Adipose tissue (tissue), 3 donors: Measurements from ENCODE around the gene PPP6R1. TPM values are rescaled to one million over a fixed set of nuclear protein-coding genes. Genes with fewer than 3 reads are reported as not detected.

Experiments
- H3K27ac ChIP-seq: one replicate; pipeline ENCODE4 v1.5.1; 2013; ENCODE audit warnings: low read depth, low read length
- WGBS, 3 donors: extraction: QIAGEN DNeasy Blood & Tissue Kit; methylation state at CpG; one replicate each; pipeline ENCODE4 v1.1.7; 2013; 5-methylcytosine and 5-hydroxymethylcytosine counted together
- polyA plus RNA-seq, 3 donors: library from polyadenylated mRNA; stranded (reverse); fragments of 200-250 nt; gene quantifications; one replicate each; pipeline ENCODE4 v1.2.3, GENCODE V29; 2013
- donor health status: healthy with polysubstance abuse.
- donor health status: Bipolar disorder and iron deficiency.
- donor health status: healthy.

PPP6R1 gene
- polyA plus RNA-seq, 3 donors, result 12.9 to 31.3 (median 27.6) TPM

DNA sequence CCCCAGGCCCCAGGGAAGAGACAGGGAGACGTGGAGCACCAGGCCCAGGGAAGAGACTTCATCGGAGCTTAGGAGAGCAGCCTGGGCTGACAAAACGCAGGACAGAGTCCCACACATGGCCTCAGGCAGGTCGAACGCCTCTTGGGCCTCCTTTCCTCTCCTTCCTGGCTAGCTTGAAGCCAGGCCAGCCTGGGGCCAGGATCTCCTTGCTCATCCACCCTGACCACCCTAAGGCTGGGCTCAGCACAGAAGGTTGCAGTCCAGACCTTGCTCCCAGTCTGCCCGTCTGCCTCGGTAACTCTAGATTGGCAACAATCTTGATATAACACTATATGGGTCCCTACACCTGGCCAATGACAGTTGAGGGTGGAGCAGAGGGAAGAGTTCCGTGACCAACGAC is 10.1 kb downstream of the PPP6R1 start:
- WGBS, 3 donors, result 73 to 82% (median 79%) methylated on average over 9 of the region's 9 CpGs
- H3K27ac ChIP-seq, result no peak overlapping the region

GRCh38 chr19:55248166-55248675 is 10.6 kb downstream of the PPP6R1 start:
- H3K27ac ChIP-seq, result no peak overlapping the region
- 73 to 78% (median 78%) methylated on average over 10 of the region's 10 CpGs for WGBS, 3 donors

- no peak overlapping the region for H3K27ac ChIP-seq
- 22 to 53% (median 26%) methylated on average over 8 to 10 of the region's 10 CpGs for WGBS, 3 donors
Observed at GRCh38 chr19:55247621-55248099, 11.2 kb downstream of the PPP6R1 start.

DNA sequence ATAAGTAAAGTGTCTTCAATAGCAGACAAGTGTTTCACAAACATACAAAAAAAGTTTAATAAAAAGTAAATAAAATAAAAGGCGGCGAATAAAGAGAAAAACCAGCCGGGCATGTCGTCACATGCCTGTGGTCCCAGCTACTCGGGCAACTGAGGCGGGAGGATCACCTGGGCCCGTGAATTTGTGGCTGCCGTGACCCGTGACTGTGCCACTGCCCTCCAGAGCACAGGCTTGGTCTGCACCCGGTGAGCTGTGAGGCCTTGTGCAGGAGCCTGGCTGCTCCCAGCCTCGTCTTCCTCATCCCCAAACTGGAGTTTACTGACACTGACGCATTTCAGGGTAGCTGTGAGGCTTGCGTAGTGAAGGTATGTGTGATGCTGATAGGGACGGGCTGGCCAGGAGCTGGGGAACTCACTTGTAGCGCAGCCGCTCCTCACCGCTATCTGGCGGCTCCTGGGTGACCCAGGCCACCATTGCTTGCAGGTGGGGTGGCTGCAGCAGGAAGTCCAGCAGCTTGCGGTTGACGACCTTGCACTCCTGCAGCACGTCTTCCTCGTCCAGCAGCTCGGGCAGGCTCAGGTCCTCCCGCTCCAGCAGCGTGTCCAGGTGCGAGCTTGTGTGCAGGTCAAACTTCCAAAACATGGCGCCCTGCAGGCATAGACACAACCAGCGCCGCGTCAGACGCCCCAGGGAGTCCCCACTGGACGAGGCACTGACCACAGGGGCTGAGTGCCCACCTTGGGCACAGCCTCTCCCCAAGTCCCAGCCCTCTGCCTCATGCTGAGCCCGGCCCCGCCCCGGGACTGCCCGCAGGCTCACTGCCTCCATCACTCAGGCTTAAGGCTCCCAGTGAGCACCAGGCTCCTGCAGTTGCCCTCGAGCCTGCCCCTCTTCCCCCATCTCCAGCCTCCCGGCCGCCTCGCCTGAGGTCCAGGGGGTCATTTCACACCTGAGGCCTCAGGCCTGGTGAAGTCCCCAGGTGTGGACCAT is 12.1 kb downstream of the PPP6R1 start:
- H3K27ac ChIP-seq, result no peak overlapping the region
- WGBS, 3 donors, result 90 to 93% (median 91%) methylated on average over 35 to 40 of the region's 40 CpGs

DNA sequence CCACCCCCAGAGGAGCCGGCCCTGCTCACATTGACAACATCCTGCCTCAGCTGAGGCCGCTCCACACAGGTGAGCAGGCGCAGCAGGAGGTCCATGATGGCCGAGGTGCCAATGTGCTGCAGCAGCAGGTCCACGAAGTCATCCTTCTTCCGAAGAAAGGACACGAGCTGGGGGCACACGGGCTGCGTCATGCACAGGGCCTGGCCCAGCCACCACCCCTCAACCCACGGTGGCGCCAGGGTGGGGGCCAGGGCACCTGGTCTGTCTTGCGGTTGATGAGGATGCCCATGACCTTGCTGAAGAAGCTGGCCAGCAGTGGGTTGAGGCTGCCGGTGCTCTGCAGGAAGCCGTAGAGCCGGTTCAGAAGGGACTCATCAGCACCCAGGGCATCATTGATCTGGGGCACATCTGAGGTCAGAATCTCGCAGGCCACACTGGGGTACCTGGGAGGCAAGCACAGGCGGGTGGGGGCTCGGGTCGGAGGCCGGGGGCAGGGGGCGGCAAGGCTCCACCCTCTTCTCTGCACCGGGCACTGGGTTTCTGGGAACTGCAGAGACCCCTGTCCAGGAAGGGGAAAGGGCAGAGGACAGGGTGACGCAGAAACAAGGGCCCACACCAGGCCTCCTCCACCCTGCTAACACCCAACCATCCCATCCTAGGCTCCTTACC is 13.4 kb downstream of the PPP6R1 start:
- no peak overlapping the region for H3K27ac ChIP-seq
- 92 to 94% (median 94%) methylated on average over 18 to 23 of the region's 23 CpGs for WGBS, 3 donors

- WGBS, 3 donors, result 83 to 91% (median 89%) methylated on average over 12 of the region's 12 CpGs
Observed at GRCh38 chr19:55244004-55244680, 14.7 kb downstream of the PPP6R1 start.

GRCh38 chr19:55242517-55242916 is 16.3 kb downstream of the PPP6R1 start:
- no peak overlapping the region for H3K27ac ChIP-seq
- 76 to 78% (median 77%) methylated on average over 7 of the region's 7 CpGs for WGBS, 3 donors

More at GRCh38 chr19:55244004-55244680, 14.7 kb downstream of the PPP6R1 start:
- H3K27ac ChIP-seq, result no peak overlapping the region

GRCh38 chr19:55241935-55242464 is 16.8 kb downstream of the PPP6R1 start:
- 89 to 94% (median 90%) methylated on average over 16 of the region's 16 CpGs for WGBS, 3 donors
- H3K27ac ChIP-seq, result no peak overlapping the region

GRCh38 chr19:55241143-55241934 is 17.5 kb downstream of the PPP6R1 start:
- H3K27ac ChIP-seq, result no peak overlapping the region
- WGBS, 3 donors, result 94 to 95% (median 95%) methylated on average over 30 to 37 of the region's 37 CpGs

GRCh38 chr19:55240713-55241020 is 18.1 kb downstream of the PPP6R1 start:
- WGBS, 3 donors, result 89 to 97% (median 90%) methylated on average over 6 of the region's 6 CpGs
- no peak overlapping the region for H3K27ac ChIP-seq

- 93 to 96% (median 94%) methylated on average over 12 of the region's 12 CpGs for whole genome bisulfite sequencing, 3 donors
Observed at GRCh38 chr19:55239004-55239403, 19.8 kb downstream of the PPP6R1 start.

DNA sequence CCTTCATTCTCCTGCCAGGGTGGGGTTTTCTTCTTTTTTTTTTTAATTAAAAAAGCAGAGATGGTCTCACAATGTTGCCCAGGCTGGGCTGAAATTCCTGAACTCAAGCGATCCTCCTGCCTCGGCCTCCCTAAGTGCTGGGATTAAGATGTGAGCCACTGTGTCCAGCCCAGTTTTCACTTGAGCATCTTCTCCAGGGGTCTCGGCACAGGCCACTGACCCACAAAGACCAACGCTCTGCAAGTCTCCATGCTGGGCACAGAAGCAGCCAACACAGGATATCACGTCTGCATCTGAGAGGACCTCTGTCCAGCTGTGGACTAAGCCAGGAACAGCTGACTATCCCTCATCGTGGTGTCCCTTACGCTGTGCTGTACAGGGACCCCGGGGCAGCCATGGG is 20.8 kb downstream of the PPP6R1 start:
- 91 to 96% (median 93%) methylated on average over 8 of the region's 8 CpGs for WGBS, 3 donors
- no peak overlapping the region for H3K27ac ChIP-seq

More at GRCh38 chr19:55239004-55239403, 19.8 kb downstream of the PPP6R1 start:
- no peak overlapping the region for H3K27ac ChIP-seq

DNA sequence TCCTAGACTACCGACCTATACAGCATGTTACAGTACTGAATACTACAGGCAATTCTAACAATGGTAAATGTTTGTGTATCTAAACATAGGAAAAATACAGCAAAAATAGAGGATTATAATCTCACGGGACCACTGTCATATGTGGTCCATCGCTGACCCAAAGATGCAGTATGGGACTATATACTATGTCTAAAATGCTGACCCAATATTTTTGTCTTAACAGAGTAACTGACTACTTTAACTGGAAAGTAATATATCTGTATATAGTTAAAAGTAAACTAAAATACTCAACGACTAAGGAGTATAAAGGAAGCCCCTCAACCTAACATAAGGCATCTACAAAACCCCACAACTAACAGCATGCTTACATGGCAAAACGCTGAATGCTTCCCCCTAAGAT is 25.8 kb downstream of the PPP6R1 start:
- no peak overlapping the region for H3K27ac ChIP-seq
- 82 to 89% (median 88%) methylated on average over 5 of the region's 5 CpGs for WGBS, 3 donors

- WGBS, 3 donors, result 82 to 90% (median 88%) methylated on average over 12 of the region's 12 CpGs
- no peak overlapping the region for H3K27ac ChIP-seq
Observed at GRCh38 chr19:55232286-55232602, 26.6 kb downstream of the PPP6R1 start.

- no peak overlapping the region for H3K27ac ChIP-seq
- 88 to 92% (median 90%) methylated on average over 29 to 30 of the region's 30 CpGs for whole genome bisulfite sequencing, 3 donors
Observed at GRCh38 chr19:55231391-55232285, 27.2 kb downstream of the PPP6R1 start.

- WGBS, 3 donors, result 81 to 91% (median 86%) methylated on average over 7 to 13 of the region's 13 CpGs
- no peak overlapping the region for H3K27ac ChIP-seq
Observed at GRCh38 chr19:55230780-55231179, 28.0 kb downstream of the PPP6R1 start.

DNA sequence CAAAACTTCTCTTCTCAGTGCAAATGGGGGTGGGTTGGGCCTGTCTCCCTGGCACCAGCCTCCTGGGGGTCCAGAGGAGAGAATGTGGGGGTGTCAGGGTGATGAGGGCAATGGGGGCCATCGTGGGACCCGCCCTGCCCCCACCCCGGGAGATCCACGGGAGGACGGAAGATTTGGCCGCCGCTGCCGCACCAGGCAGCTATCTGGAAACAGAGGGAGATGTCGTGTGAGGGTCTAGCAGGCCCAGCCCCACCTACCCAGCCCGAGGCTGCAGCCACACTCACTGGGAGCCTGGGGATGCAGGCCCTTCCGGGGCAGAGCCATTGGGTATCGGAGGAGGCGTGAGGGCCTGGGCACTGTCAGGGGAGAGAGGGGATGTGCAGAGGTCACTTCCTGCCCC is 28.5 kb downstream of the PPP6R1 start:
- 83 to 86% (median 85%) methylated on average over 13 of the region's 13 CpGs for WGBS, 3 donors

More for the DNA sequence above, 28.5 kb downstream of the PPP6R1 start:
- no peak overlapping the region for H3K27ac ChIP-seq
